ENCODE results near the gene NHS. TPM values are rescaled to one million over a fixed set of nuclear protein-coding genes. Genes with fewer than 3 reads are reported as not detected.

Gene NHS
- total RNA-seq, 4 donors from 2014 or later, result 0.88 to 9.1 (median 2.5) TPM

GRCh38 chrX:17669458-17669857 lies 294.5 kb downstream of the NHS start:
- Histone ChIP-seq H3K4me1 (no peaks in the 10 kb centered on the region), H3K36me3 (no peaks in the 10 kb centered on the region), H3K27me3 (no peaks in the 10 kb centered on the region), H3K27ac (no peak overlapping the region), H3K9me3 (no peaks in the 10 kb centered on the region), H3K4me3 (no peak overlapping the region)
- DNase-seq, result no peak
- TF ChIP-seq POLR2A (IDR thresholded peaks at IDR 0.05) (no peak), CTCF (IDR thresholded peaks at IDR 0.05) (no peak)

GRCh38 chrX:17669891-17670290 lies 294.9 kb downstream of the NHS start:
- H3K4me1 ChIP-seq, result no peaks in the 10 kb centered on the region
- DNase-seq, result no peak
- H3K27ac ChIP-seq, result no peak overlapping the region
- no peaks in the 10 kb centered on the region for H3K9me3 ChIP-seq
- no peaks in the 10 kb centered on the region for H3K36me3 ChIP-seq
- no peaks in the 10 kb centered on the region for H3K27me3 ChIP-seq
- H3K4me3 ChIP-seq, result no peak overlapping the region
- no peak for TF ChIP-seq POLR2A (IDR thresholded peaks at IDR 0.05)

- DNase-seq, result no peak
- TF ChIP-seq POLR2A (IDR thresholded peaks at IDR 0.05) (no peak), CTCF (IDR thresholded peaks at IDR 0.05) (no peak)
- no peak overlapping the region for H3K27ac ChIP-seq
These were observed 295.9 kb downstream of the NHS start for GRCh38 chrX:17670874-17671273.

DNA sequence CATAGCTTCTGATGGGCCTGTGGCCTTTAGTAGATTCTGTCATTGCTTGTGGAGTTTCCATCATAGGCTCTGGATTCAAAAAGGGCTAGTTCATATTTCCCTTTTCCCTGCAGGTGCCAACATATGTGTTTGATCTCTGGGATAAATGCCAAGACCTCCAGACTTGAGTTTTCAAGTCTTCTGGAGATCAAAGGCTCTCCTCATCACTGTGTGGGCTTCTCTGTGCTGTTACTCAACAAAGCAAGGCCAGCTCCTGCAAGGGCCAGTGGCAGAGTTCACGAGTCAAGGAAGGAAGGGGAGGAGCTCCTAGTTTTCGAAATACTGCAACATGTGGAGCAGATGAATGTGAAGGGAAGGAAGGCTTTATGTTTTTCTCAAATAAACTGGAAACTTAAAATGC lies 299.6 kb downstream of the NHS start:
- TF ChIP-seq CTCF (IDR thresholded peaks at IDR 0.05) (no peak), POLR2A (IDR thresholded peaks at IDR 0.05) (no peak)
- Histone ChIP-seq H3K27ac (no peak overlapping the region), H3K9me3 (no peaks in the 10 kb centered on the region), H3K36me3 (no peaks in the 10 kb centered on the region), H3K4me1 (no peaks in the 10 kb centered on the region), H3K4me3 (no peak overlapping the region), H3K27me3 (no peaks in the 10 kb centered on the region)
- DNase-seq, result no peak

More at GRCh38 chrX:17670874-17671273, 295.9 kb downstream of the NHS start:
- no peaks in the 10 kb centered on the region for H3K4me1 ChIP-seq
- no peak overlapping the region for H3K4me3 ChIP-seq
- H3K27me3 ChIP-seq, result no peaks in the 10 kb centered on the region
- H3K9me3 ChIP-seq, result no peaks in the 10 kb centered on the region
- no peaks in the 10 kb centered on the region for H3K36me3 ChIP-seq

DNA sequence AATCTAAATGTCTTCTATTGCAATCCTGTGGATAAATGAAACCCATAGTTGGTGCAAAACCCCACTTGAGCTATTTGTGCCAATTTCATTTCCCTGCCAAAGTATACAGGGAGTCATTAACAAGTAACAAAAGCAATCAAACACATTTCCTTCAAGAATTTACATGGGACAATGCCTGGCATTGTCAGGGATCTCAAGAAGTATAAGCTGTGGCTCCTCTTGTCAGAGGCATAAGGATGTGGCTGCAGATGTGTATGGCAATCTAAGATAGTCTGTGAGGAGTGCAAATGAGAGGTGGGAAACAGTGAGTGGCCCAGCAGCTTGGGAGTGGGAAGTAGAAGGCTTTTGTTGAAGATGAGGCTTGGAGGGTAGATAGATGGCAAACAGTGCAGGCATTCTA lies 304.3 kb downstream of the NHS start:
- no peaks in the 10 kb centered on the region for H3K27me3 ChIP-seq
- no peak overlapping the region for H3K27ac ChIP-seq
- DNase-seq, result no peak
- no peaks in the 10 kb centered on the region for H3K4me1 ChIP-seq
- no peaks in the 10 kb centered on the region for H3K9me3 ChIP-seq
- H3K4me3 ChIP-seq, result no peak overlapping the region
- H3K36me3 ChIP-seq, result no peaks in the 10 kb centered on the region
- TF ChIP-seq POLR2A (IDR thresholded peaks at IDR 0.05) (no peak), CTCF (IDR thresholded peaks at IDR 0.05) (no peak)

- Histone ChIP-seq H3K27me3 (no peaks in the 10 kb centered on the region), H3K27ac (no peak overlapping the region), H3K36me3 (no peaks in the 10 kb centered on the region), H3K9me3 (no peaks in the 10 kb centered on the region), H3K4me1 (no peaks in the 10 kb centered on the region), H3K4me3 (no peak overlapping the region)
- TF ChIP-seq CTCF (IDR thresholded peaks at IDR 0.05) (no peak), POLR2A (IDR thresholded peaks at IDR 0.05) (no peak)
- no peak for DNase-seq
These were observed 304.8 kb downstream of the NHS start for GRCh38 chrX:17679820-17680219.
